WTC11 (cell line): ENCODE results near the gene ZNF718. TPM values are rescaled to one million over a fixed set of nuclear protein-coding genes. Genes with fewer than 3 reads are reported as not detected.

Source experiments
- ATAC-seq: fragments of 200-7000 bp; cut with Tn5 transposase; 2 replicates; pipeline ENCODE4 v1.10.0; 2021; ENCODE audit warnings: mild to moderate bottlenecking, moderate library complexity
- CTCF ChIA-PET: fragments of 300-600 bp; sonication (Branson Sonifier 250); formaldehyde crosslinking; loops from one replicate; lab custom pipeline; 2021; ENCODE audit warnings: antibody characterized with exemption; lab: Charles Lee
- POLR2A ChIA-PET: fragments of 350-600 bp; sonication (Branson Sonifier 250); formaldehyde crosslinking; loops from one replicate; lab custom pipeline; 2021; ENCODE audit warnings: antibody characterized with exemption; lab: Charles Lee
- DNase-seq: peaks from one replicate; pipeline ENCODE4 v3.0.0; 2021; ENCODE audit warnings: low spot score
- H3K27ac Mint-ChIP-seq: 2 replicates; pipeline ENCODE4 v1.8.0; 2021; ENCODE audit warnings: mixed read lengths
- H3K27me3 Mint-ChIP-seq: 2 replicates; pipeline ENCODE4 v1.8.0; 2021; ENCODE audit warnings: low read depth, mild to moderate bottlenecking, moderate library complexity, mixed read lengths
- H3K36me3 Mint-ChIP-seq: 2 replicates; pipeline ENCODE4 v1.8.0; 2021; ENCODE audit warnings: mixed read lengths
- H3K4me1 Mint-ChIP-seq: 2 replicates; pipeline ENCODE4 v1.8.0; 2022; ENCODE audit warnings: mixed read lengths
- H3K4me3 Mint-ChIP-seq: 2 replicates; pipeline ENCODE4 v1.8.0; 2021; ENCODE audit warnings: mild to moderate bottlenecking, moderate library complexity, mixed read lengths
- H3K9me3 Mint-ChIP-seq: 2 replicates; pipeline ENCODE4 v1.8.0; 2021; ENCODE audit warnings: mixed read lengths
- ELF4 ChIP-seq: sonication (generic); formaldehyde crosslinking; IDR thresholded peaks from 2 replicates; pipeline ENCODE4 v1.8.1; 2022; ENCODE audit warnings: low read depth, mild to moderate bottlenecking, moderate library complexity, missing genetic modification reagents
- EMX1 ChIP-seq: fragments of 250-450 bp; sonication (Bioruptor Pico); IDR thresholded peaks from 2 replicates; pipeline ENCODE4 v1.8.0; 2021; ENCODE audit warnings: mild to moderate bottlenecking
- FOXJ3 ChIP-seq: sonication (generic); formaldehyde crosslinking; IDR thresholded peaks from 2 replicates; pipeline ENCODE4 v1.9.0; 2021; ENCODE audit warnings: missing genetic modification reagents, mild to moderate bottlenecking, borderline replicate concordance
- GTF2I ChIP-seq: fragments of 250-450 bp; sonication (Bioruptor Pico); conservative IDR thresholded peaks from 2 replicates; pipeline ENCODE4 v1.4.0; 2021; ENCODE audit warnings: mild to moderate bottlenecking
- JUN ChIP-seq: sonication (generic); formaldehyde crosslinking; IDR thresholded peaks from 2 replicates; pipeline ENCODE4 v1.8.0; 2023; ENCODE audit warnings: mild to moderate bottlenecking, missing genetic modification reagents
- KAT7 ChIP-seq: sonication (generic); formaldehyde crosslinking; IDR thresholded peaks from 2 replicates; pipeline ENCODE4 v1.8.1; 2023; ENCODE audit warnings: missing genetic modification reagents, mild to moderate bottlenecking, borderline replicate concordance
- MXD4 ChIP-seq: fragments of 250-450 bp; sonication (Bioruptor Pico); IDR thresholded peaks from 2 replicates; pipeline ENCODE4 v1.8.0; 2021; ENCODE audit warnings: mild to moderate bottlenecking, moderate library complexity, borderline replicate concordance
- NR1H2 ChIP-seq: sonication (generic); formaldehyde crosslinking; IDR thresholded peaks from 2 replicates; pipeline ENCODE4 v1.9.0; 2021; ENCODE audit warnings: mild to moderate bottlenecking, moderate library complexity, missing genetic modification reagents
- RORB ChIP-seq: fragments of 250-450 bp; sonication (Bioruptor Pico); IDR thresholded peaks from 2 replicates; pipeline ENCODE4 v1.9.0; 2021; ENCODE audit warnings: mild to moderate bottlenecking
- SMAD3 ChIP-seq: sonication (generic); formaldehyde crosslinking; IDR thresholded peaks from 2 replicates; pipeline ENCODE4 v1.8.0; 2022; ENCODE audit warnings: missing genetic modification reagents, mild to moderate bottlenecking, borderline replicate concordance
- ZNF138 ChIP-seq: sonication (generic); formaldehyde crosslinking; conservative IDR thresholded peaks from 2 replicates; pipeline ENCODE4 v1.8.1; 2022; ENCODE audit warnings: mild to moderate bottlenecking, moderate library complexity, missing genetic modification reagents
- ZNF317 ChIP-seq: sonication (generic); formaldehyde crosslinking; IDR thresholded peaks from 2 replicates; pipeline ENCODE4 v1.8.1; 2023; ENCODE audit warnings: low read depth, mild to moderate bottlenecking, moderate library complexity, missing genetic modification reagents, borderline replicate concordance
- total RNA-seq: library from RNA; stranded (reverse); gene quantifications from 3 replicates; pipeline ENCODE4 v1.2.3, GENCODE V29; 2021
- TF ChIP-seq, protein P1 (sequence below): sonication (generic); formaldehyde crosslinking; IDR thresholded peaks from 2 replicates; pipeline ENCODE4 v1.8.0; 2022; ENCODE audit warnings: mild to moderate bottlenecking, missing genetic modification reagents
- TF ChIP-seq, protein P2 (sequence below): sonication (generic); formaldehyde crosslinking; IDR thresholded peaks from 2 replicates; pipeline ENCODE4 v1.8.1; 2022; ENCODE audit warnings: mild to moderate bottlenecking, moderate library complexity, missing genetic modification reagents
- TF ChIP-seq, protein P3 (sequence below): sonication (generic); formaldehyde crosslinking; IDR thresholded peaks from 2 replicates; pipeline ENCODE4 v1.8.0; 2022; ENCODE audit warnings: missing genetic modification reagents
- TF ChIP-seq, protein P4 (sequence below): sonication (generic); formaldehyde crosslinking; IDR thresholded peaks from 2 replicates; pipeline ENCODE4 v1.8.0; 2022; ENCODE audit warnings: mild to moderate bottlenecking, missing genetic modification reagents
- TF ChIP-seq, protein P5 (sequence below): sonication (generic); formaldehyde crosslinking; IDR thresholded peaks from 2 replicates; pipeline ENCODE4 v1.8.0; 2023; ENCODE audit warnings: mild to moderate bottlenecking, missing genetic modification reagents
- TF ChIP-seq, protein P6 (sequence below): sonication (generic); formaldehyde crosslinking; IDR thresholded peaks from 2 replicates; pipeline ENCODE4 v1.8.1; 2022; ENCODE audit warnings: mild to moderate bottlenecking, missing genetic modification reagents, moderate library complexity, borderline replicate concordance

Gene ZNF718
- total RNA-seq, 1 experiment from 2014 or later, result 12.5 TPM

DNA sequence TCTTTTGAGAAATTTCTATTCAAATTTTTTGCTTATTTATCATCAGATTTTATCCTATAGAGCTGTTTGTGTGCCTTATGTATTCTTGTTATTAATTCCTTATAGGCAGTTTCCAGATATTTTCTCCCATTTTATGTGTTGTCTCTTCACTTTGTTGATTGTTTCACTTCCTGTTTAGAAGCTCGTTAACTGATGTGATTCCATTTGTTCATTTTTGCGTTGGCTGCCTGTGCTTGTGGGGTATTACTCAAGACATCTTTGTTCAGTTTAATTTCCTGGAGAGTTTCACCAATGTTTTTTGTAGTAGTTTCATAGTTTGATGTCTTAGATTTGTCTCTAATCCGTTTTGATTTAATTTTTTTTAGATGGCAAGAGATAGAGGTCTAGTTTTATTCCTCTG lies 14.6 kb downstream of the ZNF718 start:
- POLR2A ChIA-PET, result interaction anchor here (2.4 kb wide), 1 partner anchor 14 kb away, joined by 9 read pairs; the partner anchor contains the start of gene ZNF718
- no peaks in the 10 kb centered on the region for H3K9me3 Mint-ChIP-seq

DNA sequence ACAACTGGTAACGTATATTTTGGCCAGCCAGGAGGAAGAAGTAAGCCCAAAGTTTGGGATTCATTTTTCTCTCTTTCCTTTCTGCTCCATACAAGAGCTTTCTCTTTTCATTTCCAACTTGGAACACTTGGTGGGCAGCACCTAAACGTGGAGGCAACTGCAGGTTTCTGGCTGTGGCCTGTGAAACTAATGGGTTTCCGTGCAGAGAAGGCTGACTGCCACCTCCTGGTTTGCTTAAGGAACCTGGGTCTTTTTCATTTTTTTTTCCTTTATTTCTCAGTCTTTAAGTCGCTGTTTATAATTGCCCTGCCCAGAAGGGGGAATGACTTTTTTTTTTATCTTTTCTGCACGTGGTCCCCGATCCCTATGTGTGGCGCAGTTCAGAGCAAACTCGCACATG lies 15.4 kb downstream of the ZNF718 start:
- ATAC-seq (peak; percentile 56), DNase-seq (no peak)
- Mint-ChIP-seq H3K36me3 (peaks cover 74% of the 10 kb centered on the region), H3K4me3 (no peak overlapping the region), H3K4me1 (peaks cover 41% of the 10 kb centered on the region), H3K27ac (peak overlapping the region; percentile 63), H3K9me3 (peaks cover 8% of the 10 kb centered on the region), H3K27me3 (no peaks in the 10 kb centered on the region)
- POLR2A ChIA-PET, result interaction anchor here (2.4 kb wide), 1 partner anchor 15 kb away, joined by 9 read pairs; the partner anchor contains the start of gene ZNF718
- TF ChIP-seq, protein P1, sequence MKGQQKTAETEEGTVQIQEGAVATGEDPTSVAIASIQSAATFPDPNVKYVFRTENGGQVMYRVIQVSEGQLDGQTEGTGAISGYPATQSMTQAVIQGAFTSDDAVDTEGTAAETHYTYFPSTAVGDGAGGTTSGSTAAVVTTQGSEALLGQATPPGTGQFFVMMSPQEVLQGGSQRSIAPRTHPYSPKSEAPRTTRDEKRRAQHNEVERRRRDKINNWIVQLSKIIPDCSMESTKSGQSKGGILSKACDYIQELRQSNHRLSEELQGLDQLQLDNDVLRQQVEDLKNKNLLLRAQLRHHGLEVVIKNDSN (CRISPR knock-in tag), result no peak
- TF ChIP-seq ZNF317 (CRISPR knock-in tag), result no peak
- TF ChIP-seq, protein P2, sequence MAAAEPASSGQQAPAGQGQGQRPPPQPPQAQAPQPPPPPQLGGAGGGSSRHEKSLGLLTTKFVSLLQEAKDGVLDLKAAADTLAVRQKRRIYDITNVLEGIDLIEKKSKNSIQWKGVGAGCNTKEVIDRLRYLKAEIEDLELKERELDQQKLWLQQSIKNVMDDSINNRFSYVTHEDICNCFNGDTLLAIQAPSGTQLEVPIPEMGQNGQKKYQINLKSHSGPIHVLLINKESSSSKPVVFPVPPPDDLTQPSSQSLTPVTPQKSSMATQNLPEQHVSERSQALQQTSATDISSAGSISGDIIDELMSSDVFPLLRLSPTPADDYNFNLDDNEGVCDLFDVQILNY (CRISPR knock-in tag), result no peak
- no peak for TF ChIP-seq ELF4
- CTCF ChIA-PET, result interaction anchor here (1.0 kb wide), 1 partner anchor 85 kb away, joined by 3 read pairs; no protein-coding TSS in a partner anchor

More for the DNA sequence above, 14.6 kb downstream of the ZNF718 start:
- CTCF ChIA-PET, result interaction anchor here (1.0 kb wide), 1 partner anchor 84 kb away, joined by 3 read pairs; no protein-coding TSS in a partner anchor
- Mint-ChIP-seq H3K4me1 (peaks cover 41% of the 10 kb centered on the region), H3K36me3 (peaks cover 73% of the 10 kb centered on the region), H3K27me3 (no peaks in the 10 kb centered on the region), H3K27ac (0 out of 2 replicates have a peak overlapping the region, but pooled peaks have one; percentile 1), H3K4me3 (no peak overlapping the region)
- ATAC-seq, result no peak
- TF ChIP-seq KAT7 (CRISPR knock-in tag) (no peak), EMX1 (CRISPR knock-in tag) (no peak), ZNF138 (CRISPR knock-in tag) (no peak), FOXJ3 (no peak), GTF2I (CRISPR knock-in tag) (no peak), RORB (CRISPR knock-in tag) (no peak), MXD4 (CRISPR knock-in tag) (no peak), JUN (no peak), SMAD3 (CRISPR knock-in tag) (no peak), NR1H2 (CRISPR knock-in tag) (no peak)
- TF ChIP-seq, protein P2 (CRISPR knock-in tag), result no peak
- TF ChIP-seq, protein P3, sequence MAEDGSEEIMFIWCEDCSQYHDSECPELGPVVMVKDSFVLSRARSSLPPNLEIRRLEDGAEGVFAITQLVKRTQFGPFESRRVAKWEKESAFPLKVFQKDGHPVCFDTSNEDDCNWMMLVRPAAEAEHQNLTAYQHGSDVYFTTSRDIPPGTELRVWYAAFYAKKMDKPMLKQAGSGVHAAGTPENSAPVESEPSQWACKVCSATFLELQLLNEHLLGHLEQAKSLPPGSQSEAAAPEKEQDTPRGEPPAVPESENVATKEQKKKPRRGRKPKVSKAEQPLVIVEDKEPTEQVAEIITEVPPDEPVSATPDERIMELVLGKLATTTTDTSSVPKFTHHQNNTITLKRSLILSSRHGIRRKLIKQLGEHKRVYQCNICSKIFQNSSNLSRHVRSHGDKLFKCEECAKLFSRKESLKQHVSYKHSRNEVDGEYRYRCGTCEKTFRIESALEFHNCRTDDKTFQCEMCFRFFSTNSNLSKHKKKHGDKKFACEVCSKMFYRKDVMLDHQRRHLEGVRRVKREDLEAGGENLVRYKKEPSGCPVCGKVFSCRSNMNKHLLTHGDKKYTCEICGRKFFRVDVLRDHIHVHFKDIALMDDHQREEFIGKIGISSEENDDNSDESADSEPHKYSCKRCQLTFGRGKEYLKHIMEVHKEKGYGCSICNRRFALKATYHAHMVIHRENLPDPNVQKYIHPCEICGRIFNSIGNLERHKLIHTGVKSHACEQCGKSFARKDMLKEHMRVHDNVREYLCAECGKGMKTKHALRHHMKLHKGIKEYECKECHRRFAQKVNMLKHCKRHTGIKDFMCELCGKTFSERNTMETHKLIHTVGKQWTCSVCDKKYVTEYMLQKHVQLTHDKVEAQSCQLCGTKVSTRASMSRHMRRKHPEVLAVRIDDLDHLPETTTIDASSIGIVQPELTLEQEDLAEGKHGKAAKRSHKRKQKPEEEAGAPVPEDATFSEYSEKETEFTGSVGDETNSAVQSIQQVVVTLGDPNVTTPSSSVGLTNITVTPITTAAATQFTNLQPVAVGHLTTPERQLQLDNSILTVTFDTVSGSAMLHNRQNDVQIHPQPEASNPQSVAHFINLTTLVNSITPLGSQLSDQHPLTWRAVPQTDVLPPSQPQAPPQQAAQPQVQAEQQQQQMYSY (CRISPR knock-in tag), result no peak
- TF ChIP-seq, protein P4, sequence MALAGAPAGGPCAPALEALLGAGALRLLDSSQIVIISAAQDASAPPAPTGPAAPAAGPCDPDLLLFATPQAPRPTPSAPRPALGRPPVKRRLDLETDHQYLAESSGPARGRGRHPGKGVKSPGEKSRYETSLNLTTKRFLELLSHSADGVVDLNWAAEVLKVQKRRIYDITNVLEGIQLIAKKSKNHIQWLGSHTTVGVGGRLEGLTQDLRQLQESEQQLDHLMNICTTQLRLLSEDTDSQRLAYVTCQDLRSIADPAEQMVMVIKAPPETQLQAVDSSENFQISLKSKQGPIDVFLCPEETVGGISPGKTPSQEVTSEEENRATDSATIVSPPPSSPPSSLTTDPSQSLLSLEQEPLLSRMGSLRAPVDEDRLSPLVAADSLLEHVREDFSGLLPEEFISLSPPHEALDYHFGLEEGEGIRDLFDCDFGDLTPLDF (CRISPR knock-in tag), result no peak
- TF ChIP-seq, protein P5, sequence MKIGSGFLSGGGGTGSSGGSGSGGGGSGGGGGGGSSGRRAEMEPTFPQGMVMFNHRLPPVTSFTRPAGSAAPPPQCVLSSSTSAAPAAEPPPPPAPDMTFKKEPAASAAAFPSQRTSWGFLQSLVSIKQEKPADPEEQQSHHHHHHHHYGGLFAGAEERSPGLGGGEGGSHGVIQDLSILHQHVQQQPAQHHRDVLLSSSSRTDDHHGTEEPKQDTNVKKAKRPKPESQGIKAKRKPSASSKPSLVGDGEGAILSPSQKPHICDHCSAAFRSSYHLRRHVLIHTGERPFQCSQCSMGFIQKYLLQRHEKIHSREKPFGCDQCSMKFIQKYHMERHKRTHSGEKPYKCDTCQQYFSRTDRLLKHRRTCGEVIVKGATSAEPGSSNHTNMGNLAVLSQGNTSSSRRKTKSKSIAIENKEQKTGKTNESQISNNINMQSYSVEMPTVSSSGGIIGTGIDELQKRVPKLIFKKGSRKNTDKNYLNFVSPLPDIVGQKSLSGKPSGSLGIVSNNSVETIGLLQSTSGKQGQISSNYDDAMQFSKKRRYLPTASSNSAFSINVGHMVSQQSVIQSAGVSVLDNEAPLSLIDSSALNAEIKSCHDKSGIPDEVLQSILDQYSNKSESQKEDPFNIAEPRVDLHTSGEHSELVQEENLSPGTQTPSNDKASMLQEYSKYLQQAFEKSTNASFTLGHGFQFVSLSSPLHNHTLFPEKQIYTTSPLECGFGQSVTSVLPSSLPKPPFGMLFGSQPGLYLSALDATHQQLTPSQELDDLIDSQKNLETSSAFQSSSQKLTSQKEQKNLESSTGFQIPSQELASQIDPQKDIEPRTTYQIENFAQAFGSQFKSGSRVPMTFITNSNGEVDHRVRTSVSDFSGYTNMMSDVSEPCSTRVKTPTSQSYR (CRISPR knock-in tag), result no peak
- TF ChIP-seq, protein P6, sequence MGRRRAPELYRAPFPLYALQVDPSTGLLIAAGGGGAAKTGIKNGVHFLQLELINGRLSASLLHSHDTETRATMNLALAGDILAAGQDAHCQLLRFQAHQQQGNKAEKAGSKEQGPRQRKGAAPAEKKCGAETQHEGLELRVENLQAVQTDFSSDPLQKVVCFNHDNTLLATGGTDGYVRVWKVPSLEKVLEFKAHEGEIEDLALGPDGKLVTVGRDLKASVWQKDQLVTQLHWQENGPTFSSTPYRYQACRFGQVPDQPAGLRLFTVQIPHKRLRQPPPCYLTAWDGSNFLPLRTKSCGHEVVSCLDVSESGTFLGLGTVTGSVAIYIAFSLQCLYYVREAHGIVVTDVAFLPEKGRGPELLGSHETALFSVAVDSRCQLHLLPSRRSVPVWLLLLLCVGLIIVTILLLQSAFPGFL (CRISPR knock-in tag), result no peak
- no peak for DNase-seq
